Sigmoid colon (tissue), 7 donors: Measurements from ENCODE around the gene NME2. TPM values are rescaled to one million over a fixed set of nuclear protein-coding genes. Genes with fewer than 3 reads are reported as not detected.

Source experiments
- DNase-seq: peaks from one replicate; pipeline ENCODE4 v3.0.0-alpha.2; 2019
- H3K27ac ChIP-seq, 4 donors: fragments of 200-600 bp; sonication (generic); one replicate each; pipeline ENCODE4 v1.5.1; 2016 to 2019; ENCODE audit warnings: mild to moderate bottlenecking in 1 of 4
- H3K27me3 ChIP-seq, 3 donors: fragments of 200-600 bp; sonication (generic); one replicate each; pipeline ENCODE4 v1.5.1; 2019; ENCODE audit warnings: mild to moderate bottlenecking in 1 of 3
- H3K36me3 ChIP-seq, 4 donors: fragments of 200-600 bp; sonication (generic); one replicate each; pipeline ENCODE4 v1.5.1; 2016 to 2019
- H3K4me1 ChIP-seq, 4 donors: fragments of 200-600 bp; sonication (generic); one replicate each; pipeline ENCODE4 v1.5.1; 2017 to 2019
- H3K4me3 ChIP-seq, 4 donors: fragments of 200-600 bp; sonication (generic); one replicate each; pipeline ENCODE4 v1.5.1; 2017 to 2019; ENCODE audit warnings: mild to moderate bottlenecking in 2 of 4, moderate library complexity in 1 of 4
- H3K9me3 ChIP-seq, 4 donors: fragments of 200-600 bp in 3 of 4; sonication (generic) in 3 of 4; one replicate each; pipeline versions ENCODE4 v1.5.1 to v1.6.1; 2013 to 2019
- EP300 ChIP-seq, 4 donors: sonication (generic); formaldehyde crosslinking; IDR thresholded peaks; one replicate each; pipeline ENCODE4 v1.6.1; 2017; ENCODE audit warnings: antibody characterized with exemption in 4 of 4
- POLR2A ChIP-seq, 2 donors: fragments of 450-650 bp; IDR thresholded peaks; one replicate each; pipeline ENCODE4 v1.6.1; 2016; ENCODE audit warnings: antibody characterized with exemption in 2 of 2, mild to moderate bottlenecking in 2 of 2, moderate library complexity in 2 of 2
- POLR2AphosphoS5 ChIP-seq, 4 donors: sonication (generic); formaldehyde crosslinking; IDR thresholded peaks; one replicate each; pipeline ENCODE4 v1.6.1; 2017; ENCODE audit warnings: antibody characterized with exemption in 4 of 4
- WGBS, 2 donors: extraction: QIAGEN DNeasy Blood & Tissue Kit; methylation state at CpG; one replicate each; pipeline ENCODE4 v1.1.7; 2013; 5-methylcytosine and 5-hydroxymethylcytosine counted together
- intact Hi-C: fragments of 100-400 bp; cut with DNase I; formaldehyde crosslinking; loops from one replicate; pipeline ENCODE4 v1.15.1; 2023
- polyA plus RNA-seq, 3 donors: library from polyadenylated mRNA; stranded (reverse); fragments of 200-250 nt; gene quantifications; one replicate each; pipeline ENCODE4 v1.2.3, GENCODE V29; 2013
- total RNA-seq, 4 donors: library from RNA; depleted of rRNA; stranded (reverse); fragments of >200 nt; gene quantifications; one replicate each; pipeline ENCODE4 v1.1.0, GENCODE V29; 2016
- TF ChIP-seq, protein P1 (sequence below), 4 experiments: fragments of 450-650 bp in 3 of 4; fragments of 200-600 bp in 1 of 4; IDR thresholded peaks; one replicate each; pipeline ENCODE4 v1.5.1; 2016 to 2019; ENCODE audit warnings: antibody characterized with exemption in 4 of 4, mild to moderate bottlenecking in 3 of 4, moderate library complexity in 2 of 4
- donor health status: healthy with polysubstance abuse.
- donor health status: Bipolar disorder and iron deficiency.
- donor health status: healthy.

NME2 gene
- total and polyA plus RNA-seq, 7 donors: 443 to 957 (median 532) TPM

DNA sequence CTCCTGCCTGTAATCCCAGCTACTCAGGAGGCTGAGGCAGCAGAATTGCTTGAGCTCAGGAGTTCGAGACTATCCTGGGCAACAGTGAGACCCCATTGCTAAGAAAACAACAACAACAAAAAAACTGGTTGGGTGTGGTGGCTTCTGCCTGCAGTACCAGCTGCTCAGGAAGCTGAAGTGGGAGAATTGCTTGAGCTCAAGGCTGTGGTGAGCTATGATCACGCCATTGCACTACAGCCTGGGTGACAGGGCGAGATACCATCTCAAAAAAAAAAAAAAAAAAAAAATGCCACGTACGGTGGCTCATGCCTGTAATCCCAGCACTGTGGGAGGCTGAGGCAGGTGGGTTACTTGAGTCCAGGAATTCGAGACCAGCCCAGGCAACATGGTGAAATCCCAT lies 34.1 kb downstream of the NME2 start:
- H3K4me1 ChIP-seq: no peaks in the 10 kb centered on the region
- H3K27ac ChIP-seq: no peak overlapping the region
- WGBS, 2 donors: 81 to 95% methylated on average over 6 of the region's 6 CpGs
- DNase-seq: no peak
- H3K27me3 ChIP-seq: no peaks in the 10 kb centered on the region
- TF ChIP-seq EP300 (IDR thresholded peaks at IDR 0.05) (no peak), POLR2A (IDR thresholded peaks at IDR 0.05) (no peak), POLR2AphosphoS5 (IDR thresholded peaks at IDR 0.05) (no peak)
- TF ChIP-seq, protein P1, sequence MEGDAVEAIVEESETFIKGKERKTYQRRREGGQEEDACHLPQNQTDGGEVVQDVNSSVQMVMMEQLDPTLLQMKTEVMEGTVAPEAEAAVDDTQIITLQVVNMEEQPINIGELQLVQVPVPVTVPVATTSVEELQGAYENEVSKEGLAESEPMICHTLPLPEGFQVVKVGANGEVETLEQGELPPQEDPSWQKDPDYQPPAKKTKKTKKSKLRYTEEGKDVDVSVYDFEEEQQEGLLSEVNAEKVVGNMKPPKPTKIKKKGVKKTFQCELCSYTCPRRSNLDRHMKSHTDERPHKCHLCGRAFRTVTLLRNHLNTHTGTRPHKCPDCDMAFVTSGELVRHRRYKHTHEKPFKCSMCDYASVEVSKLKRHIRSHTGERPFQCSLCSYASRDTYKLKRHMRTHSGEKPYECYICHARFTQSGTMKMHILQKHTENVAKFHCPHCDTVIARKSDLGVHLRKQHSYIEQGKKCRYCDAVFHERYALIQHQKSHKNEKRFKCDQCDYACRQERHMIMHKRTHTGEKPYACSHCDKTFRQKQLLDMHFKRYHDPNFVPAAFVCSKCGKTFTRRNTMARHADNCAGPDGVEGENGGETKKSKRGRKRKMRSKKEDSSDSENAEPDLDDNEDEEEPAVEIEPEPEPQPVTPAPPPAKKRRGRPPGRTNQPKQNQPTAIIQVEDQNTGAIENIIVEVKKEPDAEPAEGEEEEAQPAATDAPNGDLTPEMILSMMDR (IDR thresholded peaks at IDR 0.05): no peak
- H3K9me3 ChIP-seq: no peaks in the 10 kb centered on the region
- H3K36me3 ChIP-seq: peaks cover 11 to 92% (median 45%) of the 10 kb centered on the region in 4 donors
- intact Hi-C loops: no loop called here
- no peak overlapping the region for H3K4me3 ChIP-seq

DNA sequence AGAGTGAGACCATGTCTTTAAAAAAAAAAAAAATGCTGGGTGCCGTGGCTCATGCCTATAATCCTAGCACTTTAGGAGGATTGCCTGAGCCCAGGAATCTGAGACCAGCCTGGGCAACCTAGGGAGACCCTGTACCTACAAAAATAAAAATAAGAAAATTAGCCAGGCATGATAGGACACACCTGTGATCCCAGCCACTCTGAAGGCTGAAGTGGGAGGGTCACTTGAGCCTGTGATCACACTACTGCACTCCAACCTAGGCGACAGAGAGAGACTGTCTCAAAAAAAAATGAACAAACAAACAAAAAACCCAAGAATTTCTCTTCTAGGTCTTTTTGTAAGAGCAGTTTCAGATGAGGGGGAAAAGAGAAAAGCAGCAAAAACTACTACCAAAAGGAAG lies 34.6 kb downstream of the NME2 start:
- Histone ChIP-seq H3K4me1 (no peaks in the 10 kb centered on the region), H3K27me3 (no peaks in the 10 kb centered on the region), H3K36me3 (peaks cover 14 to 92% (median 42%) of the 10 kb centered on the region in 4 donors), H3K9me3 (no peaks in the 10 kb centered on the region), H3K27ac (no peak overlapping the region), H3K4me3 (no peak overlapping the region)
- TF ChIP-seq POLR2A (IDR thresholded peaks at IDR 0.05) (no peak), EP300 (IDR thresholded peaks at IDR 0.05) (no peak), POLR2AphosphoS5 (IDR thresholded peaks at IDR 0.05) (no peak)
- TF ChIP-seq, protein P1 (IDR thresholded peaks at IDR 0.05): no peak
- intact Hi-C loops: no loop called here
- WGBS, 2 donors: 86 to 89% methylated on average over 2 of the region's 2 CpGs
- no peak for DNase-seq

DNA sequence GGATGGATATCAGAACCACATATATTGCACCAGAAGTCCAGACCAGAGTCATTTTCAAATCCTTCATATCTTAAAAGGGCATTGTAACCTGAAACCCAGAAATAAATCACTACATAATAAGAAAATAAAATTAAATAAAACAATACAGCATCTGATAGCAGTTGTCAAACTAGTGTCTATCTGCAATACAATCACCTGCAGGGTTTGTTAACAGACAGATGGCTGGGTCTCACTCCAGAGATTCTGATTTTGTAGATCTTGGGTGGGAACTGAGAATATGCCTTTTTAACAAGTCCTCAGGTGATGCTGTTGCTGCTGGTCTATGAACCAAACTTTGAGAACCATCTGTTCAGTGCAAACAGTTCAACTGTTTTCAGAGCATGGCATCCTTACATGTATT lies 37.6 kb downstream of the NME2 start:
- DNase-seq: no peak
- Histone ChIP-seq H3K36me3 (peaks cover 21 to 100% (median 42%) of the 10 kb centered on the region in 4 donors), H3K9me3 (no peaks in the 10 kb centered on the region), H3K27me3 (no peaks in the 10 kb centered on the region), H3K27ac (no peak overlapping the region), H3K4me1 (no peaks in the 10 kb centered on the region), H3K4me3 (no peak overlapping the region)
- intact Hi-C loops: no loop called here
- TF ChIP-seq POLR2A (IDR thresholded peaks at IDR 0.05) (no peak), EP300 (IDR thresholded peaks at IDR 0.05) (no peak), POLR2AphosphoS5 (IDR thresholded peaks at IDR 0.05) (no peak)
- TF ChIP-seq, protein P1 (IDR thresholded peaks at IDR 0.05): no peak

DNA sequence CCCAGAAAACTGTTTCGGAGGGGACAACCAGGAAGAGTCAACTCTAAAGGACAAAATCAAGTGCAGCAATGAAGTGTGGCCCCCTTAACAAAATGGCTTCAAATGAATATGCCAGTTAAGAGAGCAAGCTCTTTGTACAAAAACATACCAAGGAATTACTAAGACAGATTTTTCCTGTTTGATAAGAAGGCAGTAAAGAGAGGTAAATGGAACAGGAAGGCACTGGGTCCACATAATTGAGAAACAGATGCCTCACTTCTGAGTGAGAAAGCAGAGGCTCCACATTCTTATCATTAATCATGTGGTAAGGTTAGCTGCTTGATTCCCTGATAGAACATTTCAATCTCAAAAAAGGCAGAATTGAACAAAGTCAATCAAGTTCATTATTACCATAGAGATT lies 48.7 kb downstream of the NME2 start:
- DNase-seq: no peak
- Histone ChIP-seq H3K4me1 (no peaks in the 10 kb centered on the region), H3K9me3 (no peaks in the 10 kb centered on the region), H3K4me3 (no peak overlapping the region), H3K36me3 (peaks cover 7 to 99% (median 23%) of the 10 kb centered on the region in 4 donors), H3K27ac (no peak overlapping the region), H3K27me3 (no peaks in the 10 kb centered on the region)
- intact Hi-C loops: no loop called here
- TF ChIP-seq POLR2AphosphoS5 (IDR thresholded peaks at IDR 0.05): no peak
- no peak for TF ChIP-seq EP300 (IDR thresholded peaks at IDR 0.05)
- TF ChIP-seq, protein P1 (IDR thresholded peaks at IDR 0.05): no peak
- no peak for TF ChIP-seq POLR2A (IDR thresholded peaks at IDR 0.05)
- WGBS, 2 donors: 90 to 100% methylated on average over 1 of the region's 1 CpG

DNA sequence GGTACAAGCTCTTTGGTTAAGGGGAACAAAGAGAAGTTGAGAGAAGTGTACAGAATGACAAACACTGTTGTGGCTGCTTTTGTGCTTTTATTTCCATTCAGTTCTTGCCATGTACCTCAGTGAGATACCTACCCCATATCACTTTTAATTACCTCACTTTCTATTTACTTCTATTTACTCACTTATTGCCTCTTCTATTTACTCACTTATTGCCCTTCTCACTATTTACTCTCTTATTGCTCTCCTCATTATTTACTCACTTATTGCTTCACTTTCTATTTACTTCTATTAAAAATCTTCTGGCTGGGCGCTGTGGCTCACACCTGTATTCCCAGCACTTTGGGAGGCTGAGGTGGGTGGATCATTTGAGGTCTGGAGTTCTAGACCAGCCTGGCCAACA lies 51.7 kb downstream of the NME2 start:
- Histone ChIP-seq H3K4me3 (no peak overlapping the region), H3K27ac (no peak overlapping the region), H3K4me1 (no peaks in the 10 kb centered on the region), H3K27me3 (no peaks in the 10 kb centered on the region), H3K9me3 (no peaks in the 10 kb centered on the region), H3K36me3 (peaks cover 8 to 98% (median 26%) of the 10 kb centered on the region in 4 donors)
- intact Hi-C loops: no loop called here
- TF ChIP-seq POLR2A (IDR thresholded peaks at IDR 0.05): no peak
- TF ChIP-seq, protein P1 (IDR thresholded peaks at IDR 0.05): no peak
- no peak for TF ChIP-seq EP300 (IDR thresholded peaks at IDR 0.05)
- TF ChIP-seq POLR2AphosphoS5 (IDR thresholded peaks at IDR 0.05): no peak
- DNase-seq: no peak
- 64 to 88% methylated on average over 1 of the region's 1 CpG for WGBS, 2 donors
